A549 (cell line): ENCODE data around the gene IFI30.

Experiments used
- TF ChIP-seq, protein P1 (sequence below): fragments of >200 bp; sonication (Bioruptor Twin); formaldehyde crosslinking; IDR thresholded peaks from 3 replicates; pipeline ENCODE4 v1.5.1; 2016
- TF ChIP-seq, protein P2 (sequence below): IDR thresholded peaks from 2 replicates; pipeline ENCODE4 v1.6.1; 2012

- TF ChIP-seq, protein P1, sequence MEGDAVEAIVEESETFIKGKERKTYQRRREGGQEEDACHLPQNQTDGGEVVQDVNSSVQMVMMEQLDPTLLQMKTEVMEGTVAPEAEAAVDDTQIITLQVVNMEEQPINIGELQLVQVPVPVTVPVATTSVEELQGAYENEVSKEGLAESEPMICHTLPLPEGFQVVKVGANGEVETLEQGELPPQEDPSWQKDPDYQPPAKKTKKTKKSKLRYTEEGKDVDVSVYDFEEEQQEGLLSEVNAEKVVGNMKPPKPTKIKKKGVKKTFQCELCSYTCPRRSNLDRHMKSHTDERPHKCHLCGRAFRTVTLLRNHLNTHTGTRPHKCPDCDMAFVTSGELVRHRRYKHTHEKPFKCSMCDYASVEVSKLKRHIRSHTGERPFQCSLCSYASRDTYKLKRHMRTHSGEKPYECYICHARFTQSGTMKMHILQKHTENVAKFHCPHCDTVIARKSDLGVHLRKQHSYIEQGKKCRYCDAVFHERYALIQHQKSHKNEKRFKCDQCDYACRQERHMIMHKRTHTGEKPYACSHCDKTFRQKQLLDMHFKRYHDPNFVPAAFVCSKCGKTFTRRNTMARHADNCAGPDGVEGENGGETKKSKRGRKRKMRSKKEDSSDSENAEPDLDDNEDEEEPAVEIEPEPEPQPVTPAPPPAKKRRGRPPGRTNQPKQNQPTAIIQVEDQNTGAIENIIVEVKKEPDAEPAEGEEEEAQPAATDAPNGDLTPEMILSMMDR = no peak
- TF ChIP-seq, protein P2, sequence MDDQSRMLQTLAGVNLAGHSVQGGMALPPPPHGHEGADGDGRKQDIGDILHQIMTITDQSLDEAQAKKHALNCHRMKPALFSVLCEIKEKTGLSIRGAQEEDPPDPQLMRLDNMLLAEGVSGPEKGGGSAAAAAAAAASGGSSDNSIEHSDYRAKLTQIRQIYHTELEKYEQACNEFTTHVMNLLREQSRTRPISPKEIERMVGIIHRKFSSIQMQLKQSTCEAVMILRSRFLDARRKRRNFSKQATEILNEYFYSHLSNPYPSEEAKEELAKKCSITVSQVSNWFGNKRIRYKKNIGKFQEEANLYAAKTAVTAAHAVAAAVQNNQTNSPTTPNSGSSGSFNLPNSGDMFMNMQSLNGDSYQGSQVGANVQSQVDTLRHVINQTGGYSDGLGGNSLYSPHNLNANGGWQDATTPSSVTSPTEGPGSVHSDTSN = no peak
Measured at GRCh38 chr19:18143902-18144301, 29.7 kb upstream of the IFI30 start.
